Measurements from ENCODE around the gene CCDC78.

The CCDC78 gene

DNA sequence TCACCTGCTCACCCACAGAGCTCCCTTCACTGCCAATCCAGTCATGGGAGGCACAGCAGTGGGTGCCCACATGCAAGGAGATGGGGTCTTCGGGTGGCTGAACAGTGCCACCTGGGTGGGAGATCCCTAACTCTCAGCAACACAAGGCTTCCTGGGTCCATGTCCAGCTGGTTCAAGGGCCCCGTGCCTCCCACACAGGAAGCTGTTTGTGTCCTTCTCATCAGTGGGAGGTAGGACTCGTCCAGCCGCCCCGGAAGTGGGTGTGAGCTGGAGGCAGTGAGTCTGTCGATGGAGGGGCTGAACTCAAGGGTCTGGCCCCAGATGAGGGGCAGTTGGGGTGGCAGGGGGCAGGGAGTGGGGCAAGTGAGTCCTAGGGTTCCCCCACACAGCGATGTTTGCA lies 22.2 kb downstream of the CCDC78 start:
- Histone ChIP-seq H4K20me1 (ENCODE audit: low read depth, low read length) (no peaks in the 10 kb centered on the region), H3K27ac (ENCODE audit: low read depth, low read length) (no peak overlapping the region), H3K36me3 (ENCODE audit: low read length) (no peaks in the 10 kb centered on the region), H3K4me2 (ENCODE audit: low read depth, low read length, poor library complexity, severe bottlenecking) (no peak overlapping the region), H3K9me3 (ENCODE audit: insufficient read depth, low read length) (no peaks in the 10 kb centered on the region), H3K9ac (ENCODE audit: low read length) (no peak overlapping the region), H2AFZ (ENCODE audit: low read depth, low read length, severe bottlenecking) (no peak overlapping the region), H3K9me2 (replicated peaks; ENCODE audit: insufficient read depth, low read length) (no peaks in the 10 kb centered on the region), H3K79me2 (ENCODE audit: insufficient read depth, low read length) (no peaks in the 10 kb centered on the region), H3K27me3 (ENCODE audit: low read length) (no peaks in the 10 kb centered on the region), H3F3A (ENCODE audit: insufficient read depth) (no peaks in the 10 kb centered on the region), H3K4me3 (ENCODE audit: insufficient read depth, low read length, poor library complexity, severe bottlenecking) (no peak overlapping the region)
- TF ChIP-seq, protein P1, sequence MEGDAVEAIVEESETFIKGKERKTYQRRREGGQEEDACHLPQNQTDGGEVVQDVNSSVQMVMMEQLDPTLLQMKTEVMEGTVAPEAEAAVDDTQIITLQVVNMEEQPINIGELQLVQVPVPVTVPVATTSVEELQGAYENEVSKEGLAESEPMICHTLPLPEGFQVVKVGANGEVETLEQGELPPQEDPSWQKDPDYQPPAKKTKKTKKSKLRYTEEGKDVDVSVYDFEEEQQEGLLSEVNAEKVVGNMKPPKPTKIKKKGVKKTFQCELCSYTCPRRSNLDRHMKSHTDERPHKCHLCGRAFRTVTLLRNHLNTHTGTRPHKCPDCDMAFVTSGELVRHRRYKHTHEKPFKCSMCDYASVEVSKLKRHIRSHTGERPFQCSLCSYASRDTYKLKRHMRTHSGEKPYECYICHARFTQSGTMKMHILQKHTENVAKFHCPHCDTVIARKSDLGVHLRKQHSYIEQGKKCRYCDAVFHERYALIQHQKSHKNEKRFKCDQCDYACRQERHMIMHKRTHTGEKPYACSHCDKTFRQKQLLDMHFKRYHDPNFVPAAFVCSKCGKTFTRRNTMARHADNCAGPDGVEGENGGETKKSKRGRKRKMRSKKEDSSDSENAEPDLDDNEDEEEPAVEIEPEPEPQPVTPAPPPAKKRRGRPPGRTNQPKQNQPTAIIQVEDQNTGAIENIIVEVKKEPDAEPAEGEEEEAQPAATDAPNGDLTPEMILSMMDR (IDR thresholded peaks at IDR 0.05; ENCODE audit: insufficient read depth, low read length, poor library complexity, severe bottlenecking), result no peak
- TF ChIP-seq EZH2phosphoT487 (conservative IDR thresholded peaks at IDR 0.05; ENCODE audit: low read length), result no peak

DNA sequence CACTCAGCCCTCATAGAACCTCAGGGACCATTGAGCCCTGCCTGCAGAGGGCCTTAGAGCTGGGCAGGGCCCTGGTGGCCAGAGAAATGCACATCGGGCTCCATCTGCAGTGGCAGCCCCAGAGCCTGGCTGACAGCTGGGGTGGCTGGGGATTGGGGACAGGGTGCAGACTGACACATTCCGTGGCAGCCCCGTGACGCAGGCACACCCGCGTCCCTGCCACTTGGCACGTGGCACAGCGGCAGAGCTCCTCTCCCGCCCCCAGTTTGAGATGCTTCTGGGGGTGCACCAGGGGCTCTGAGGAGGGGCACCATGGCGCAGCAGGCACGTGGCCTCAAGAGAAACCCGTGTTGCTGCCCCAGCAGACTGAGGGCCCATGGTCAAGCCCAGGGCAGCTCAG lies 22.8 kb downstream of the CCDC78 start:
- Histone ChIP-seq H3K4me3 (ENCODE audit: insufficient read depth, low read length, poor library complexity, severe bottlenecking) (no peak overlapping the region), H3K4me2 (ENCODE audit: low read depth, low read length, poor library complexity, severe bottlenecking) (no peak overlapping the region), H3K9me3 (ENCODE audit: insufficient read depth, low read length) (no peaks in the 10 kb centered on the region), H4K20me1 (ENCODE audit: low read depth, low read length) (no peaks in the 10 kb centered on the region), H3F3A (ENCODE audit: insufficient read depth) (no peaks in the 10 kb centered on the region), H3K27me3 (ENCODE audit: low read length) (no peaks in the 10 kb centered on the region), H3K27ac (ENCODE audit: low read depth, low read length) (no peak overlapping the region), H3K36me3 (ENCODE audit: low read length) (no peaks in the 10 kb centered on the region), H2AFZ (ENCODE audit: low read depth, low read length, severe bottlenecking) (no peak overlapping the region), H3K9ac (ENCODE audit: low read length) (no peak overlapping the region), H3K9me2 (replicated peaks; ENCODE audit: insufficient read depth, low read length) (no peaks in the 10 kb centered on the region), H3K79me2 (ENCODE audit: insufficient read depth, low read length) (no peaks in the 10 kb centered on the region)
- TF ChIP-seq, protein P1 (IDR thresholded peaks at IDR 0.05; ENCODE audit: insufficient read depth, low read length, poor library complexity, severe bottlenecking), result no peak
- TF ChIP-seq EZH2phosphoT487 (conservative IDR thresholded peaks at IDR 0.05; ENCODE audit: low read length), result no peak

DNA sequence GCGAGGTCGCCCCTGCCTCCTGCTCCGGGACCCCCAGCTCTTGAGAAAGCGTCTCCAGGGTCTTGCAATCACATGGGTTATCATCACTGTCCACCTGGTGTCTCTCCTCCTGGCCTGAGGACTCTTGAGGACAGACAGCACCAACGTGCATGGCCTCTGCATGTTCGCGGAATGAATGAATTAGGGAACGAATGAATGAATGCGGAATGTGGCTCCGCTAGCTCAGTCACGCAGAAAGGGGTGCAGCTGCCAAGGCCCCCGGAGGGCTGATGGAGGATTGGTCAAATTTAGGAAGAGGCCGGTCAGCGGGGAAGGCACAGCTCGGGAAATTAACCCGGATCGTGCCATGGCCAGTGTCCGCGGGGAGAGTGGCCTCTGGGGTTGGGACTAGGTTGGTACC lies 23.9 kb downstream of the CCDC78 start:
- no peak overlapping the region for H2AFZ ChIP-seq (ENCODE audit: low read depth, low read length, severe bottlenecking)
- no peaks in the 10 kb centered on the region for H3K36me3 ChIP-seq (ENCODE audit: low read length)
- H3K79me2 ChIP-seq (ENCODE audit: insufficient read depth, low read length), result no peaks in the 10 kb centered on the region
- no peaks in the 10 kb centered on the region for H3K9me2 ChIP-seq (replicated peaks; ENCODE audit: insufficient read depth, low read length)
- no peak overlapping the region for H3K9ac ChIP-seq (ENCODE audit: low read length)
- no peaks in the 10 kb centered on the region for H3F3A ChIP-seq (ENCODE audit: insufficient read depth)
- H3K4me2 ChIP-seq (ENCODE audit: low read depth, low read length, poor library complexity, severe bottlenecking), result no peak overlapping the region
- H3K9me3 ChIP-seq (ENCODE audit: insufficient read depth, low read length), result no peaks in the 10 kb centered on the region
- H4K20me1 ChIP-seq (ENCODE audit: low read depth, low read length), result no peaks in the 10 kb centered on the region
- H3K27me3 ChIP-seq (ENCODE audit: low read length), result no peaks in the 10 kb centered on the region
- no peak overlapping the region for H3K4me3 ChIP-seq (ENCODE audit: insufficient read depth, low read length, poor library complexity, severe bottlenecking)
- no peak overlapping the region for H3K27ac ChIP-seq (ENCODE audit: low read depth, low read length)
- TF ChIP-seq EZH2phosphoT487 (conservative IDR thresholded peaks at IDR 0.05; ENCODE audit: low read length), result no peak
- TF ChIP-seq, protein P1 (IDR thresholded peaks at IDR 0.05; ENCODE audit: insufficient read depth, low read length, poor library complexity, severe bottlenecking), result no peak
